NCI-H146 treated with DMSO at 0.1 percent for 48 hours (cell line): Measurements from ENCODE around the gene KIAA0232.
"Not testable (repeated sequence)": the region's sequence is repeated elsewhere in the genome, so short reads cannot be mapped to it uniquely, and the experiment has no call there.

Experiments
- DNase-seq: peaks from one replicate; lab custom pipeline; 2025; ENCODE audit not compliant: unreplicated experiment; lab: John Stamatoyannopoulos, UW

KIAA0232 gene

DNA sequence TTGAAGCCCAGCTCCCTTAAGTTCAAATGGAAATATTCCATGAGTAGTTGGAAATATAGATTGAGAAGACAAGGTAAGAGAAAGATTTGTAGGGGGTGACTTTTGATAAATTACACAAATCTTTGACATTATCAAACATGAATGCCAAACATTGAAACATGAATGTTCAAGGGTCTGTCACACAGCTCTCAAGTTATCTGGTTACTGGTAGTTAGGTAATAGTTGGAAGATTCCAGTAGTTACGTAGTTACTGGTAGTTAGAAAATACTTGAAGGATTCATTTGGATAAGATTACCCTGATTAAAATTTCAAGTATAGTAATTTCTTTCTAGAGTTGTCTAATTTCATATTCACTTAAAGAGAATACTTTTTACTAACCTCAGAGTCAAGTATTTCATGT lies 20.7 kb downstream of the KIAA0232 start:
- no peak for DNase-seq

DNA sequence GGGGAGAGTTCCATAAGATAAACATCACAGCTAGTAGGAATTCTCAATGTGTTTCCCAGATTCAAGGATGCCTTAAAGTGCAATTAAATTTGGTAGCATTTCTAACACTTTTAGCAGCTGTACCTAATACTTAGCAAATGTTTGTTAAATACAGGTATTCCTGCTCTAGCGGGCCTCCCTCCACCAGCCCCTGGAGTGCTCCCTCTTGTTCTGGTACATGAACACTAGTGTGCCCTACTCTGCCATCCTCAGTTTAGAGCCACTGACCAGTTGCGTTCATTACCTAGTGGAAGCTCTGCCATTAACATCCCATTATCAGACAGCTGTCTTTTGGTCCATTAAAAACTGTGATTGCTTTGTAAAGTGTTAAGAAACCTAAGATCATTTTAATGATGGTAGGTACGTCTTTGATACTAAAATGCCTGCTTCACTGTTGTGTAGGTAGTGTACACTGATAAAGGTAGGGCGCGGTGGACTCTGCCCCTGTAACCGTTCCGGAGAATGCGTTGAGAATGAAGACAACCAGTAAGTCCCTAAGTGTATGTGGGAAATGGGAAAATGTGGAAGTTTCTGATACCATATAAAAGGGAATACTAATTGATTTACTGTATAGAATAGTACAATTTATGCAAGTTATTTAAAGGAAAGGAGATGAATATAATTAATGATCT lies 21.7 kb downstream of the KIAA0232 start:
- DNase-seq = no peak

DNA sequence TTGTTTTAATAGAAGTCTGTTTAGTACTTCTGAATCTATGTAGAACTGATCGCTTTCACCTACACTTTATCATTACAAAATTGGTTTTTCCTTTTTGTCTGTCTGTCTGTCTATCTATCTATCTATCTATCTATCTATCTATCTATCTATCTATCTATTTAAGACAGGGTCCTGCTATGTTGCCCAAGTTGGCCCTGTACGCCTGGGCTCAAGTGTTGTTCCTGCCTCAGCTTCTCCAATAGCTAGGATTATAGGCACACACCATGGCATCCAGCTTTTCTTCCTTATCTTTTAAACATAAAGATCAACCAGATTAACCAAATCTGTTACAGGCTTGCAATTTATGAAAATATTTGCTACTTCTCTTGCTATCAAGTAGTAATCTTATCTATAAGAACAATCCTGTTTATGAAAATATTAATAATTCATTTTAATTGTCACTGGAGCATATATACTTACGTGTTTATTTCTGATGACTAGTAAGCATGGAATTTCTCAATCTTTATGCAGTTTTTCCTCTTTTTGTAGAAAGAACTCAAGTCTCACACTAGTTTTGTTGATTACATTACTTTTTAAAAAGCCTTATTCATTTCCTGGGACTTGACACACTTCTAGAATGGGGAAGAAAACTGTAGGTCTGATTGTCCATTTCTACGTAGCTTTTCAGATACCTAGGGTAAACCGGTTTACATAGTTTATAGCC lies 24.5 kb downstream of the KIAA0232 start:
- no peak for DNase-seq

DNA sequence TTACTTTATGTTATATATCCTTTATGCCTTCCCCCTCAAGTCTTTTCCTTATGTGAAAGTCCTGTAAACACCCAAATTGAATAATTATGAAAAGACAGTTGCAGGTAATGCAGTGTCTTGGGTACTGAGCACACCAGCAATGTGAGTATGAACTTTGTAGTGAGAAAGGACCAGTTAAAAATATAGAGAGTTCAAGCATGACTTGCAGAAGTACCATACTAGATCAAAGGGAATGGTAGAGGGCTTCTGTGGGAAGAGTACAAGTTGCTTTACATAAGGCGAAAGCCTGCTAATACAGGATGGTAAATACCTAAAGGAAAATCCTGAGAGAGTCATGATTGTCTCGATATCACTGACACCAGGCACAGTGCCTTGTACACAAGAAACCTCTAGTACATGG lies 25.7 kb downstream of the KIAA0232 start:
- DNase-seq = no peak

DNA sequence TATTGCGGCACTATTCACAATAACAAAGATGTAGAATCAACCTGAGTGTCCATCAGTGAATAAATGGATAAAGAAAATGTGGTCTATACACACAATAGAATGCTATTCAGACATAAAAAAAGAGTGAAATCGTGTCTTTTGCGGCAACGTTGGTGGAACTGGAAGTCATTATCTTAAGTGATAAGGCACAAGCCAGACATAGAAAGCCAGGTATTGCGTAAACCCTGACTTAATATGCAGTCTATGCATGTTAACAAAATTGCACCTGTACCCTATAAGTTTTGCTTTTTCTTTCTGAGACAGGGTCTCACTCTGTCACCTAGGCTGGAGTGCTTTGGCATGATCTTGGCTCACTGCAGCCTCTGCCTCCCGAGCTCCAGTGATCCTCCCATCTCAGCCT lies 28.6 kb downstream of the KIAA0232 start:
- DNase-seq = no peak

DNA sequence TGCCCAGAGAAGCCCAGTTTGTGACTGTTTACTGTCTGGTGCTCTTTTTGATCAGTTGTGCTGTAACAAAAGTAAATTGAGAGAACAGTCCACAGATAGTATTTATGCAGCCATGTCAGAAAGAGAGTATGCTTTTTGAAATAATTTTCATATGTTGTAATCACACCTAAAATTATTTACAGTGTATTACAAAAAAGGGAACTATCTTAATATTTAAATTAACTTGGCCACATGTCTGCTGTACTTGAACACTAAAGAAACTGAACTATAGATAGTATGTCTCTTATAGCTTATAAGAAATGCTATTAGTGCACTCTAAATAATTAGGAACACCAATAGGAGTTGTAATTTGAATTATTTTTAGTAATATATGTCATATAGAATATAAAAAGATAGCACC lies 30.2 kb downstream of the KIAA0232 start:
- no peak for DNase-seq

DNA sequence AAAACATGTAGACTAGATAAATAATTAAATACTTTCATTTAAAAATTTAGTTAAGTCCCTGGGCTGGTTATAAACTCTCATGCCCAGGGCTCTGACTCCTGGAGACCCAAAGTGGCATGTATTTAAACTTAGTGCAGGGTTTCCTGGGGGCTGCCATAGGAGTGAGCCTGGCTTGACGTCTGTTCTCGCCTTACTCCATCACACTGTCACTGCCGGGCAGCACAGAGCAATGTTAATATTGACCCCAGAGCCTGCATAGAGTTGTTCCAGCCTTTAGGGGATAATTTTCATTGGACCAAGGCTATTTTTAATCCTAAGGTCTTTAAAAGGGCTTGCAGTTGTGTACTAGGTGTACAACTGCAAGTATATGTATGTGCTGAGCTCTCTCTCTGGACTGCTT lies 31.2 kb downstream of the KIAA0232 start:
- no peak for DNase-seq

DNA sequence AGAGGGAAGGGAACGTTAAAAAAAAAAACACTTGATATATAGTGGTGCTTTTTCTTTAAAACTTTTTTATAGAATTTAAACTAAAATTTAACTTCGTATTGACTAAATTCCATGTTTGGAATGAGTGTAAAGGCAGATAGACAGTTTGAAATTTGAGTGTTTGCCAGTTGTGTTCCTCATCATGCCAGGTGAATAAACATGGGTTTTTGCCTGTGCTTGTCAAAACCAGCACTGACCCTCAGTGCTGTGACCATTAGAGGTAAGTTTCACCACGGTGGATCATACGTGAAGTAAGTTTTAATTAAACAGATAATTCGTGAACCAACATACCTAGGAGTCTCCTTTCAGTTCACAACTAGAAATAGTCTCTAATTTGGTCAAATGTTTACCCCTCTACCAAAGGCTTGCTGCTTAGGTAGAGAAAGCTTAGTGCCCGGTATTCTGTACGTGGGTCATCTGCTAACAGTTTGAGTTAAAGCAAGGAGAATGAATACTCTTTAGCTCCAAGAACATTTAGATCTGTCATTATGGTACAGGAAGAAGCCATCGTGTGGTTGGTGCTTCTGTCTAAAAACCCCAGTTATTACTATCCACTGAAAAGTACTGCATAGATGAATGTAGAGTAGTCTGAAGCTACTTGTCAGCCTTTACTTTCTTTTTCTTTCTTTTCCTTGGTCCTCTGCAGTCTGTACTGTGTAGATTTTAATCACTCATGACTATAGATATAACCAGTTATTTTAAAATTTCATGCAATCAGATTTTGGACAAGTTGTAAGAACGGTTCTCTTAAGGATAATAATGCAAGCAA lies 32.7 kb downstream of the KIAA0232 start:
- no peak for DNase-seq

DNA sequence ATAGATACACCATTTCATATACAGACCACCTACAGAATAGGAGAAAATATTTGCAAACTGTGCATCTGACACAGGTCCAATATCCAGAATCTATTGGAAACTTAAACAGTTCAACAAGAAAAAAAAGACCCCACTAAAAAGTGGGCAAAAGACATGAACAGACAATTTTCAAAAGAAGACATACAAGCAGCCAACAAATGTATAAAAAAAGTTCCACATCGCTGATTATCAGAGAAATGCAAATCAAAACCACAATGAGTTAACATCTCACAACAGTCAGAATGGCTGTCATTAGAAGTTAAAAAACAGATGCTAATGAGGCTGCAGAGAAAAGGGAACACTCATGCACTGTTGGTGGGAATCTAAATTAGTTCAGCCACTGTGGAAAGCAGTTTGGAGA lies 36.8 kb downstream of the KIAA0232 start:
- DNase-seq = no peak

DNA sequence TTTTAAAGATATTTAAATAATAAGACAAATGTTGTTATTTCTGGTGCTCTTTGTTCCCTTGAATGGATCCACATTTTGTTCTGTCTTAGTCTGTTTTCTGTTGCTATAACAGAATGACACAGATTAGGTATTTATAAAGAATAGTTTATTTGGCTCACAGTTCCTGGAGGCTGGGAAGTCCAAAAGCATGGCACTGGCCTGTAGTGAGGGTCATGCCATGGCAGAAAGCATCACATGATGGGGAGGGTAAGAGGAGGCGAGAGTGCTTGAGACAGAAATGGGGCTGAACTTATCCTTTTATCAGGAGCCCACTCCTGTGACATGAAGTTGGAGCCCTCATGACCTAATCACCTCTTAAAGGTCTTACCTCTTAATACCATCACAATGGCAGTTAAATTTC lies 38.2 kb downstream of the KIAA0232 start:
- no peak for DNase-seq

DNA sequence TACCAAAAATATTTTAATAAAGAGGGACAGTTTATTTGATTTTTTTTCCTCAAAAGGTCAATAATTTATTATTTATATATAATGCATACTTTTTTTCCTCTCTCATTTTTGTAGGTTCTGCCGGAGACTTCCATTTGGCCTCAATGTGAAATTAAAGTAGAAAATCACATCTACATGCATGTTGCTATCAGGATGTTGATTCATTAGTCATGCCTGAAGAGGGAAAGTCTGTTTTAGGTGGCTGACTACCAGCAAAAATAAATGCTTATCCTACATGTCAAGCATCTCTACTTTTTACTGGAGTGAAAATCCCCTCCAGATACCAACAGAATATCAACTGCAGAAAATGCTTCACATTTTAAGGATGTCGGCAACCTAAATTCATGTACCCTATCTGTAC lies 41.5 kb downstream of the KIAA0232 start:
- no peak for DNase-seq

DNA sequence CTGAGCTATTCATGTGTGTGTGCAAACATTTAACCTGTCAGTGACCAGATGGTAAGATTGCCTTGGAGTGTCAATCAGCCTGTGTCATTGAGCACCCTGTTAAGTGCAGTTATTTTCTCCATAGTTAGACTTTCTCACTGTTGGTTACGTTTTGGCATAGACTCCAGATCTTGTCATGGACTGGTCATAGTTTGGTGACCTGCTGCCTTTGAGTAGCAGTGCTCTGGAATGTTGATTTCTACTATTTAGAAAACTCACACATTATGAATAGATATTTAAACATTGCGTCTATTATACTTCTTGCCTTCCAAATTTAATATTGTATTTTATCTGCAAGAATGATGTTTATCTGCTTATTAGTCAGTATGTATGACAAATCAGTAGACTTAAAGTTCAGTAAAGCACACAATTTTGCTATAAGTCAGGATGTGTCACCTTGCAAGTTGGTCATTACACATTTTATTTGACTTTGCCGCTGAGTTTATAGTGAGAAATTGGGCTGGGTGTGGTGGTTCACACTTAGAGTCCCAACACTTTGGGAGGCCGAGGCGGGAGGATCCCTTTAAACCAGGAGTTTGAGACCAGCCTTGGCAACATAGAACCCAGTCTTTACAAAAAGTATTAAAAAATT lies 42.4 kb downstream of the KIAA0232 start:
- DNase-seq = no peak

DNA sequence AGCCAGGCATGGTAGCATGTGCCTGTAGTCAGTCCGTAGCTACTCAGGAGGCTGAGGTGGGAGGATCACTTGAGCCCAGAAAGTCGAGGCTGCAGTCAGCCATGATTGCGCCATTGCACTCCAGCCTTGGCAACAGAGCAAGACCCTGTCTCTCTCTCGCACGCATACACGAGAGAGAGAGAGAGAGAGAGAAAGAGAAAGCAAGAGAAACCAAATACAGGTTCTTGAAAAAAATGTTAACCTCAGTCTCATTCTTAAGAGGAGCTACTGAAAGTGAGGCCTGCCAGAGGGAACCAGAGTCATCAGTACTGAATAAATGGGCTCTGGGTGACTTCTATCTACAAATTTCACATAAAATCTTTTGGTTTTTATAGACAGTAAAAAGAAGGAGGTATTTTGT lies 42.9 kb downstream of the KIAA0232 start:
- DNase-seq = no peak

DNA sequence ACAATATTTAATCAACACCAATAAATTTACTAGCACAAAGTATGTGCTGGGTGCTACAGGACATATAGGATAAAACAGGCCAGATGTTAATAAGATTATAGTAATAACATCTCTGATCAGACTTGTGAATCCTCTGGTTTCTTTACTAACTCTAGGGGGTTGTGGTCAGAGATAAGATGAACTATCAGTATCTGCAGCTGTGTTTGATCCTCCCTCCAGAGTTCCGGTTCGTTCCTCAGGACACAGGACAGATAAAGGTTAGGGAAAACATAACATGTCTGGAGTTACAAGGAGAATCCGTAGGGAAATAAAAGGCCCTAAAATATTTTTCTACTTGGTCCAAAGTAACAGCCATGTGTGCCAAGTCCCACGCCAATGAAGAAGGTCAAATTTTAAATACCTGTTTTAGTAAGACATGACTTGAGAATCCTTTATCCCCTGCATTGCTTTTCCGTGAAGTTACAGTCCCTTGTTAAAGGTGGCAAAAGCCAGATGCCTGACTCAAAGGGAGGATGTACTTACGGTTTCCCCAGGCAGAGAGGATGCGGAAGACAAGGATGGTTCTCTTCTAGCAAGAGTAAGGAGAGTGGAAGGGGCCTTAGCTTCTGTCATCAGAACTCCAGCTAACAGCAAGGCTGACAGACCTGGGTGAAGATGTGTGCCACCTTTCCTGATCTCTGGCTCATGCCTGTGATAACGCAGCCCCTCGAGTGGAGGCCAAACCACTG lies 44.4 kb downstream of the KIAA0232 start:
- DNase-seq = no peak

DNA sequence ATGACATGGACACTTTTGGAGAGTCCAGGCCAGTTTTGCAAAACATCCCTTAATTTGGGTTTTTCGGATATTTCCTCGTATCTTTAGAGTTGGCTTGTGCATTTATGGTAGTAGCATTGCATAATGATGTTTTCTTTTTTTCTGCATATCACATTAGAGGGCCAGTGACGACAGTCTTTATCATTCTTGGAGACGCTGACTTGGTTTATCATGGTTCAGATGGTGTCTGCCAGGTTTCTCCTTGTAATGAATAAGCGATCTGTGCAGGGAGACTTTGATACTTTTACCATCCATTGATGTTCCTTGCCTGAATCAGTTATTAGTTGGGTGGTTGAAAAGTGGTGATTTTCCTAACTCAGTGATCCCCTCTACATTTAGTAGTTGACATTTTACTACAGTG lies 46.6 kb downstream of the KIAA0232 start:
- DNase-seq = no peak

DNA sequence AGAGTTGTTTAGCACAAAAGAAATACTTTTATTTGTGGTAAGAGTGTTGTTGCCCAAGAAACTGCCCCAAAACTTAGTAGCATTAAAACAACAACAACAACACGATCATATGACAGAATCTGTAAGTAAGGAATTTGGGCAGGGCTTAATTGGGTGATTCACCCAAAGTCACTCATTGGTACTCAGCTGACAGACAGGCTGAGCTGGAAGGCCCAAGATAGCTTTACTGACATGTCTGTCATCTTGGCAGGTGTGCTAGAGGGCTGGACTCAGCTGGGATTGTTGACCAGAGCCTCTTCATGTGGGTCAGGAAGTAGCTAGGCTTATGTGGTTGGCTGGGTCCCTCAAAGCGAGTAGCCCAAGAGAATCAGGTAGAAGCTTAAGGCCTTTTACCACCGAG lies 52.3 kb downstream of the KIAA0232 start:
- no peak for DNase-seq

DNA sequence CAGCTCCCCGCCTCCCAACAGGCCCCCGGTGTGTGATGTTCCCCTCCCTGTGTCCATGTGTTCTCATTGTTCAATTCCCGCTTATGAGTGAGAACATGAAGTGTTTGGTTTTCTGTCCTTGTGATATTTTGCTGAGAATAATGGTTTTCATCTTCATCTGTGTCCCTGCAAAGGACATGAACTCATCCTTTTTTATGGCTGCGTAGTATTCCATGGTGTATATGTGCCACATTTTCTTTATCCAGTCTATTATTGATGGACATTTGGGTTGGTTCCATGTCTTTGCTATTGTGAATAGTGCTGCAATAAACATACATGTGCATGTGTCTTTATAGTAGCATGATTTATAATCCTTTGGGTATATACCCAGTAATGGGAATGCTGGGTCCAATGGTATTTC lies 53.1 kb downstream of the KIAA0232 start:
- DNase-seq = not testable (repeated sequence)

DNA sequence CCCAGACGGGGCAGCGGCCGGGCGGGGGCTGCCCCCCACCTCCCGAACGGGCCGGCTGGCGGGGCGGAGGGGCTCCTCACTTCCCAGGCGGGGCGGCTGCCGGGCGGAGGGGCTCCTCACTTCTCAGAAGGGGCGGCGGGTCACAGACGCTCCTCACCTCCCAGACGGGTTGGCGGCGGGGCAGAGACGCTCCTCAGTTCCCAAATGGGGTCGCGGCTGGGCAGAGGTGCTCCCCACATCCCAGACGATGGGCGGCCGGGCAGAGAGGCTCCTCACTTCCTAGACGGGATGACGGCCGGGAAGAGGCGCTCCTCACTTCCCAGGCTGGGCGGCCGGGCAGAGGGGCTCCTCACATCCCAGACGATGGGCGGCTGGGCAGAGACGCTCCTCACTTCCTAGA lies 54.6 kb downstream of the KIAA0232 start:
- DNase-seq = not testable (repeated sequence)

DNA sequence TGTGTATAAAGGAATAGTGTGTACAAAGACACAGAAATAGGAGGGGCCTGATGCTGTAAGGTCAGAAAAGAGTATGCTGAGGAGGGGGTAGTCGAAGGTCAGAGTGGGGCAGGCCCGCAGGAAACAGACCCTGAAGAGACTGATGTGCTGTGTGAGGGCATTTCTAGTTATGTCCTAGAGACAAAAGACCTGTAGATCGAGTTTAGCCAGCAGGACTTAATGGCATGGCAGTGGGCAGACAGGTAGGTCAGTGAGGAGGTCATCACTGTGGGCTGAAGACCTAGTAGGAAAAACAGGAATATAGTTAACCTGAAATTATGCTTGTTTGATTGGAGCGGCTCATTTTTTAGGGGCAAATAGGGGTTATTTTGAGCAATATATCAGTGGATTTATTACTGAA lies 57.1 kb downstream of the KIAA0232 start:
- no peak for DNase-seq

DNA sequence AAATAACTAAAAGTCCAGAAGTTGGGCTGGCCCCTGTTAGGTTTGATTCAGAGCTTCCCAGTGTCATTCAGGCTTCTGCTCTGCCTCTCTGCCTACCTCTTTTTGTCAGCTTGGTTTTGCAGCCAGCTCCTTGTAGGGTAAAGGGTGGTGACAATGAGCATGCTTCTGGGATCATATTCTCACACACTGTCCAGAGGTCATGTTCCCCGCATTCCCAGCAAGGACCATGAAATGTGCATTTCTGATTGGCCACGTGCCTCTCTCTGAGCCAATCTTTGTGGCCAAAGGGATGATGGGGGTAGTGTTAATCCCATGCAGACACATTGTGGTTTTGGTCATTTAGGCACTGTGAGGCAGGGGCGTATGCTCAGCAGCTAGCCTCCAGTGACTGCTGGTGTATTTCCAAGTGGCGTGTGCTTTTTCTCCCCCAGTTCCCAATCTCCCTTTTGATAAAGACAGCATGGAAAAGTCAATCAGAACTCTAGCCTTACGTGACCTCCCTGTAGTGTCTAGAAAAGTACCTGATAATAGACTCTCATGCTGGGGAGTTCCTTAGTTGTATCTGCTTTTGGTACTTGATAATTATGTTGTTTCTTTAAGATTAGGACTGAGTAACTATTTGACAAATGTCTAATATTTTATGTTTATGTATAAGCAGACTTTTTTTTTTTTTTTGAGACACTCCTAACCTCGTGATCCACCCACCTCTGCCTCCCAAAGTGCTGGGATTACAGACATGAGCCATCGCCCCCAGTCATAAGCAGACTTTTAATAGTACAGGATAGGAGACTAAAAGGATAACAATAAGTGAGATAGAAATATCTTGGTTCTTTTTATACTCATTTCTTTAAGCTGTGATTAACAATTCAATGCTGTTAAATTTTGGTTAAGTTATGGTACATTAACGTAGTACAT lies 57.8 kb downstream of the KIAA0232 start:
- DNase-seq = no peak
